Lower lobe of right lung (tissue), 2 donors: Measurements from ENCODE around the gene FLOT2. TPM values are rescaled to one million over a fixed set of nuclear protein-coding genes. Genes with fewer than 3 reads are reported as not detected.
"Not testable (repeated sequence)": the region's sequence is repeated elsewhere in the genome, so short reads cannot be mapped to it uniquely, and the experiment has no call there.

Experiments
- ATAC-seq, 2 donors: fragments of 200-7000 bp; cut with Tn5 transposase; one replicate each; pipeline ENCODE4 v1.9.1; 2020 to 2022; ENCODE audit warnings: mild to moderate bottlenecking in 2 of 2, moderate library complexity in 2 of 2
- DNase-seq: peaks from one replicate; pipeline ENCODE4 v3.0.0-alpha.2; 2020
- H3K27ac ChIP-seq: fragments of 200-600 bp; one replicate; pipeline ENCODE4 v1.8.0; 2022
- H3K27me3 ChIP-seq: fragments of 200-600 bp; one replicate; pipeline ENCODE4 v1.8.0; 2022; ENCODE audit warnings: low read depth
- H3K36me3 ChIP-seq: fragments of 200-600 bp; one replicate; pipeline ENCODE4 v1.8.0; 2022; ENCODE audit warnings: mild to moderate bottlenecking
- H3K4me1 ChIP-seq: fragments of 200-600 bp; one replicate; pipeline ENCODE4 v1.8.0; 2022
- H3K4me3 ChIP-seq: fragments of 200-600 bp; one replicate; pipeline ENCODE4 v1.8.0; 2022; ENCODE audit warnings: mild to moderate bottlenecking
- H3K9me3 ChIP-seq: fragments of 200-600 bp; one replicate; pipeline ENCODE4 v1.8.0; 2022
- CTCF ChIP-seq: fragments of 200-600 bp; IDR thresholded peaks from one replicate; pipeline ENCODE4 v1.8.0; 2022; ENCODE audit warnings: antibody characterized with exemption, mild to moderate bottlenecking
- intact Hi-C: fragments of 100-400 bp; cut with DNase I; formaldehyde crosslinking; loops from one replicate; pipeline ENCODE4 v1.11.0; 2022
- total RNA-seq: library from RNA; stranded (reverse); fragmentation: NEBNext Ultra II Directional; extraction: Animal tissue kit (Norgen Biotek cat#: 25700); gene quantifications from one replicate; pipeline ENCODE4 v1.2.1, GENCODE V29; 2021
- donor health status: DM: no; HTN: yes; CAD: no; lungs with severe emphysema.

Gene FLOT2
- total RNA-seq, 1 donor from 2014 or later, result 170 TPM

GRCh38 chr17:28853295-28853694, 44.2 kb downstream of the FLOT2 start:
- Histone ChIP-seq H3K36me3 (peaks cover 22% of the 10 kb centered on the region), H3K4me3 (no peak overlapping the region), H3K4me1 (peaks cover 16% of the 10 kb centered on the region), H3K27ac (no peak overlapping the region), H3K9me3 (no peaks in the 10 kb centered on the region), H3K27me3 (no peaks in the 10 kb centered on the region)
- ATAC-seq, result no peak
- no peak for DNase-seq
- intact Hi-C loops, result no loop called here
- no peak for TF ChIP-seq CTCF

DNA sequence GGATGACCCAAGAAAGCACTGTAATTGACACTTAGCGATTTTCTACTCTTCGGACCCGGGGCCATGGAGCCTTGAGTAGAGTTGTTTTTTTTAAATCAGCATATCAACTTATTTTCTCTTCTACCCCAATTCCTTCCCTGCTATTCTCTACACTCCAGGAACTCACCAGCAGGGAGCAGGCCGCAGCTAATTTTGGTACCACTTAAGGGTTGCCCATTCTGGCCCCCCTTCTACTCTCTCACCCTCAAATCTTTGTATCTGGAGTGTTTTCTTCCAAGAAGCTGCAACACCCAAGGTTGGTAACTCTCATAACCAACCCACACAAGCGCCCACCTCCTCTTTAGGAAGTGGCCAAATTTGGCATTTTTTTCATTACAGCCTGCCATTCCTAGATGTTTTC, 48.3 kb downstream of the FLOT2 start:
- DNase-seq (peak; percentile 10), ATAC-seq (peak; percentile 35 to 41)
- H3K27ac ChIP-seq, result no peak overlapping the region
- peaks cover 4% of the 10 kb centered on the region for H3K4me1 ChIP-seq
- H3K36me3 ChIP-seq, result no peaks in the 10 kb centered on the region
- intact Hi-C loops, result no loop called here
- no peaks in the 10 kb centered on the region for H3K27me3 ChIP-seq
- TF ChIP-seq CTCF, result no peak
- H3K9me3 ChIP-seq, result no peaks in the 10 kb centered on the region
- H3K4me3 ChIP-seq, result no peak overlapping the region

DNA sequence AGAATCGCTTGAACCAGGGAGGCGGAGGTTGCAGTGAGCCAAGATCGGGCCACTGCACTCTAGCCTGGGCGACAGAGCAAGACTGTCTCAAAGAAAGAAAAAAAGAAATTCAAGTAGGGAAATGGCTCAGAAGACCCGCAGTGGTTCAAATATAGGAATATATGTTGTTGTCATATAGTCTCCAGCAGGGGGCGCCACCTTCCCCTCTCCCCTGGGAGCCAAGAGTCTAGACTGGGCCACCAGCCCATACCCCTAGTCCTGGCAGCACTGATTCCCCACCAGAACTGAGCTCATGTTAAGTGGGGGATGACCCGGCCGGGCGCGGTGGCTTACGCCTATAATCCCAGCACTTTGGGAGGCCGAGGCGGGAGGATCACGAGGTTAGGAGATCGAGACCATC, 48.9 kb downstream of the FLOT2 start:
- peak; percentile 63 to 79 for ATAC-seq

GRCh38 chr17:28846699-28847098, 50.8 kb downstream of the FLOT2 start:
- intact Hi-C loops, H3K9me3 ChIP-seq: not testable (repeated sequence)

More for the DNA sequence above, 48.9 kb downstream of the FLOT2 start:
- H3K4me3 ChIP-seq, H3K36me3 ChIP-seq, intact Hi-C loops, H3K4me1 ChIP-seq, H3K27me3 ChIP-seq, H3K27ac ChIP-seq, H3K9me3 ChIP-seq: not testable (repeated sequence)
- TF ChIP-seq CTCF, result peak; percentile 49
- peak; percentile 77 for DNase-seq

DNA sequence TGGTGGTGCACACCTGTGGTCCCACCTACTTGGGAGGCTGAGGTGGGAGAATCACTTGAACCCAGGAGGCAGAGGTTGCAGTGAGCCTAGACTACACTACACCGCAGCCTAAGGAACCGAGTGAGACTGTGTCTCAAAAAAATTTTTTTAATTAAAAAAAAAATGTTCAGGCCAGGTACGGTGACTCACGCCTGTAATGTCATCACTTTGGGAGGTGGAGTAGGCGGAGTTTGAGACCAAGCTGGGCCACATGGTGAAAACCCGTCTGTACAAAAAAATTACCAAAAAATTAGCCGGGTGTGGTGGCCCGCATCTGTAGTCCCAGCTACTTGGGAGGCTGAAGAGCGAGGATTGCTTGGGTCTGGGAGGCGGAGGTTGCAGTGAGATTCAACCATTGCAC, 51.3 kb downstream of the FLOT2 start:
- intact Hi-C loops, result no loop called here
- DNase-seq, result peak; percentile 13

More at GRCh38 chr17:28846699-28847098, 50.8 kb downstream of the FLOT2 start:
- DNase-seq, result peak; percentile 11
- not testable (repeated sequence) for ATAC-seq, H3K4me3 ChIP-seq, H3K4me1 ChIP-seq, H3K27ac ChIP-seq, H3K36me3 ChIP-seq, H3K27me3 ChIP-seq

GRCh38 chr17:28843816-28844148, 53.8 kb downstream of the FLOT2 start:
- Histone ChIP-seq H3K9me3 (no peaks in the 10 kb centered on the region), H3K4me1 (peaks cover 14% of the 10 kb centered on the region), H3K27me3 (no peaks in the 10 kb centered on the region), H3K27ac (no peak overlapping the region), H3K36me3 (no peaks in the 10 kb centered on the region), H3K4me3 (no peak overlapping the region)
- no peak for TF ChIP-seq CTCF
- intact Hi-C loops, result no loop called here
- ATAC-seq, result no peak
- no peak for DNase-seq

More for the DNA sequence above, 51.3 kb downstream of the FLOT2 start:
- H3K36me3 ChIP-seq, result no peaks in the 10 kb centered on the region
- no peaks in the 10 kb centered on the region for H3K9me3 ChIP-seq
- H3K4me3 ChIP-seq, result no peak overlapping the region
- no peak for TF ChIP-seq CTCF
- peaks cover 11% of the 10 kb centered on the region for H3K4me1 ChIP-seq
- no peak for ATAC-seq
- no peak overlapping the region for H3K27ac ChIP-seq
- H3K27me3 ChIP-seq, result no peaks in the 10 kb centered on the region
